K562 (cell line): ENCODE measurements around the gene NR2E1.

ENCODE experiments used
- EZH2 ChIP-seq: IDR thresholded peaks from 2 replicates; pipeline ENCODE4 v1.6.1; 2012; ENCODE audit warnings: low read depth, mild to moderate bottlenecking, inconsistent platforms, low read length, borderline replicate concordance
- GATA2 ChIP-seq: sonication (generic); formaldehyde crosslinking; IDR thresholded peaks from 2 replicates; pipeline ENCODE4 v1.4.0; 2020; ENCODE audit warnings: mild to moderate bottlenecking, missing genetic modification reagents
- HMGXB4 ChIP-seq: sonication (generic); formaldehyde crosslinking; IDR thresholded peaks from 2 replicates; pipeline ENCODE4 v1.8.1; 2023; ENCODE audit warnings: mild to moderate bottlenecking, missing genetic modification reagents
- SAP30 ChIP-seq: fragments of 200-600 bp; sonication (generic); IDR thresholded peaks from 2 replicates; pipeline ENCODE4 v1.6.1; 2012; ENCODE audit warnings: borderline replicate concordance, low read depth, mild to moderate bottlenecking, moderate library complexity, low read length, control low read depth, inconsistent platforms; ENCODE audit not compliant: insufficient read depth, poor library complexity, severe bottlenecking
- USF2 ChIP-seq: sonication (generic); formaldehyde crosslinking; IDR thresholded peaks from 2 replicates; pipeline ENCODE4 v1.5.0; 2020; ENCODE audit warnings: missing genetic modification reagents
- ZFP36 ChIP-seq: fragments of 150-350 bp; IDR thresholded peaks from 2 replicates; pipeline ENCODE4 v1.6.1; 2018; ENCODE audit warnings: low read length, low read depth; ENCODE audit not compliant: partially characterized antibody

- TF ChIP-seq USF2, result no peak
- no peak for TF ChIP-seq GATA2 (CRISPR knock-in tag)
- no peak for TF ChIP-seq EZH2
- TF ChIP-seq HMGXB4, result no peak
- TF ChIP-seq ZFP36, result no peak
- no peak for TF ChIP-seq SAP30
These were observed 56.7 kb downstream of the NR2E1 start for GRCh38 chr6:108222504-108222903.
